NCI-H2196 (cell line): ENCODE results near the gene MYPOP.
"Not testable (repeated sequence)": the region's sequence is repeated elsewhere in the genome, so short reads cannot be mapped to it uniquely, and the experiment has no call there.

ENCODE experiments used
- DNase-seq: peaks from one replicate; lab custom pipeline; 2025; ENCODE audit not compliant: unreplicated experiment; lab: John Stamatoyannopoulos, UW

MYPOP gene

DNA sequence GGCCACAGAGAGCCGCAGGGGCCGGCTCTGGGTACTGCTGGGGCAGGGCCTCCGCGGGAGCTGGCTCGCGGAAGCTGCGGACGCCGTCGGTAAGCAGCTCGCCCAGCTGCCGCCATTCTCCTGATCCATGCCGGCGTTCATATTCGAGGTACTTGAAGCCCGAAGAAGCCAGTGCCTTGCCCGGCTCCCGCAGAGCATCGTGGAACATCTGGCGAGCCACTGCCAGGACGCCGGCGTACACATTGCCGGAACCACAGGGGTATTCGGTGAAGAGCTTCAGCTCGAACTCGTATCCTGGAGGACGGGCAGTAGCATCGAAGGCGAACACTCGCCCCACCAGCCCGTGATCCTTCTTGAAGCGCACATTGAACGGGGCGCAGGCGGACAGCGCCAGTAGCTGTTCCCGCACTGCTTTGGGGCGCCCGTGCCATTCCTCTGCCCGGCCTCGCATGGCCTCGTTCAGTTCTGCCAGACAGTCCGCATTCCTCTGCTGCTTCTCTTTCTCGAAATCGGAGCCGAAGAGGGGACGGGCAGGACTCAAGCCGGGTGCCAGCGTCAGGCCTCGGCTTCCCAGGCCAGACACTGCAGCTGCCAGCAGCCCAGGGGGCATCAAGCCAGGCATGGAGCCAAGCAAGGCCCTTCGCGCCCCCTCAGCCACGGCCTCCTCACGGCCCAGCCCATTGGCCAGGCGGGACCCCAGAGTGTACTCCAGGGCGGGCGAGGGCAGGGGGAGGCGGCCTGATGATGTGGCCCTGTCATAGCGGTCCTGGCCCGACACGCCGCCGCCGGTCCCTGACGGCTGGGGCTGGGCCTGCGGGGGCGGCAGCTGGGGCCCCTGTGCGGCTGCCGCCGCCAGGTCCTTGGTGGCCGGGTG is 17.5 kb downstream of the MYPOP start:
- no peak for DNase-seq

DNA sequence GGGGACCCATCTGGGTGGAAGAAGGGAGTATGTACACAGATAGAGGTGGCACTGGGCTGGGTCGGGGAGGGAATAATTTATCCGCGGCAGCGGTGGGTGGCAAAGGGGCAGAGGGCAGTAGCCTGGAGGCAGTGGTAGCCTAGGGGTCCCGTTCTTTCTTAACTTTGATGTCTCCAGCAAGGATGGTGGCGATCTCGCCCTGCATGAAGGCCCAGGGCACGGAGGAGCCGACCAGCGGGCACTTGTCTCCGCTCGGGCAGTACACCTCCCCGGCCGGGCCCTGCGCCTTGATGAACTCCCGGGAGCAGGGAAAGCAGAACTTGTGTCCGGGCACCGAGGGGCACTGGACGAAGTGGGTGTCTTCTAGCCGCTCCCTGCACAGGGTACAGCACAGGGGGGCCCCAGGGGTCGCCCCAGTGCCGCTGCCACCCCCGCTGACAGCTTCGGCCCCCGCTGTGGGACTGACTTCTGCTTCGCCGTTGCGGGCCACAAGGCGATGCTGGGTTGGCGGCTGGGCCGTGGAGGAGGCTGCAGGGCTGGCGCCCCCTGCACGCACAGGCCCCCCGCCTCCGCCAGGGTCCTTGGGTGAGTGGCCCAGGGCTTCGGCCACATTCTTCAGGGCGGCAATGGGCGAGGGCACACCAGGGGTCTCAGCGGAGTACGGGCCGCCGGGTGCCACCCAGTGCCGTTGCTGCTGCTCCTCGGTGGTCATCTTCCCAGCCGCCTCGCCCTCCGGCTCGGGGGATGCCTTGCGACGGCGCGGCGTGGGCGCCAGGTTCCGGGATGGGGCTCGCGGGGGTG is 18.3 kb downstream of the MYPOP start:
- no peak for DNase-seq

DNA sequence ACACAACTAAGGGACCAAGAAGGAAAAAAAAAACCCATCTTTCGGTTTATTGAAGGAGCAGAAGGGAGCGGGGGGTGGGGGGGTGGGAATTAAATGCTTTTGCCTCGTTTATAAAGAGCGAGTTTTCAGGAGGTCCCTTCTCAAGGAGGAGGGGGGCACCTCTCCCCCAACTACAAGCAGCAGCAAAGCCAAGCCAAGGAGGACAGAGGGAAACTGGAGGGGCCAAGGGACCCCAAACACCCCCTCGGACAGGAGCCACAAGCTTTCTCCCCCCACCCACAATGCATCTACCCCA is 18.9 kb downstream of the MYPOP start:
- DNase-seq, result no peak

DNA sequence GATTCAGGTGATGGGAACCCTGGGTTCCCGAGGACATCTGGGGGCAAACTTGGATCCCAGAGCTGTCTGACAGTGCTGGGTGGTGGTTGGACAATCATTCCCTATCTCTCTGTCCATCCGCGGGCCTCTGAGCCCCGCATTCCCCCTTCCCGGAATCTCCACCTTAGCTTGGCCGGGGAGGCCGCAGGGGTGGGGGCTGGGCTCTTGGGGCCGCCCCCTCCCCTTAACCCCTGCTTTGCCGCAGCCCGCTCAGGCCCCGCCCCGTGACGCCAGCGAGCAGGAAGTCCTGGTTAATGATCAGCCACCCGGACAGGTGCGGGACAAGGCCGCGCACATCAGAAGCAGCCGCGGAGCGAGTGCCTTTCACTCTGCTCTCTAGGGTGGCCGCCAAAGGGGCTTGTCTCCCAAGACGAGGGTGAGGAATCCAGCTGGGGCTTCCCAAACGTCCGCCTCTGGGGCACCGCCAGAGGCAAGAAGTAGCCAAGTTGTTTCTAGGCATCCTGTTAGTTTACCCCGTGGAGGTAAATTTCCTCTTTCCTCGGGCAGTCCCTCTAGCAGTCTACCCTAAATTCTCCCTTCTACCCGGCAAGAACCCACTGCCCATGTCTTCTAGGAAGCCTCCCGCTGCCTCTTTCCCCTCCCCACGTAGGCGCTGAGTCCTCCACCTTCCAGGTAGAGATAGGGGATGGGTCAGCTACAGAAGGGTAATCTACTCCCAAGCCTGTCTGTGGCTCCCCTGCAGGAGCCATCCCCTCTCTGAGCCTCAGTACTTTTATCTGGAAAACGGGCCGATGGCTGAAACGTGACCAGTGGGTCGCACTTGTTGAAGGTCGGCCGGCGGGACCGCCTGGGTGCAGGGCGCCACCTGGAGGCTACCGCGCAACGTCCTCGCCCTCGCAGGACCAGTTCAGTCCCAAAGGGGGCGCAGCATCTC is 19.5 kb downstream of the MYPOP start:
- peak; percentile 43 for DNase-seq

DNA sequence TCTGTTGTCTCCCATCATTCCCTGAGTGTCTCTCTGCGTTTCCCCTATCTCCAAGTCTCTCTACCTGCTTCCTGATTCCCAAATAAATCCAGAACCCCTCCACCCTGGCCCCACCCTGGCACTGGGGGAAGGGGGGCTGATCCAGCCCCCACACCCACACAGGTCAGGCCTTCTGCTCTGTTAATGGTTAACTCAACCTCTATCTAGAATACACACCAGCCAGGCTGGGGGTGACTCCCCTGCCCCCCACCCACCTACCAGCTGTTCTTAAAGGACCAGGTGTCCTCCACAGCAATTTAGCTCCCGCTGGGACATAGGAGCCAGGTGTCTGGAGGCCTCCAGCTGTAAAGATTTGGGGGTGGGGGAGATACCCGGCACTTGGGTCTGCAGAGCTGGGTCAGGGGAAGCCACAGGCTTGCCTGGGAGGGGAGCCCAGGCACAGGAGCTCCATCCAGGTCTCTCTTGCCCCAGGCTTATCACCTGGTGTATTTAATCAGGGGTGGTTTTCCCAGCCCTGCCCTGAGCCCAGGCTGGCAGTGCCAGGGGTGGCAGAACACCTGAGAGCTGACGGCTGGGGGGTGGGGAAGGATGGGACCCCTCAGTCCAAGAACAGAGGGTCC is 20.4 kb downstream of the MYPOP start:
- DNase-seq, result no peak

GRCh38 chr19:45881082-45881908 is 21.1 kb downstream of the MYPOP start:
- DNase-seq, result no peak

DNA sequence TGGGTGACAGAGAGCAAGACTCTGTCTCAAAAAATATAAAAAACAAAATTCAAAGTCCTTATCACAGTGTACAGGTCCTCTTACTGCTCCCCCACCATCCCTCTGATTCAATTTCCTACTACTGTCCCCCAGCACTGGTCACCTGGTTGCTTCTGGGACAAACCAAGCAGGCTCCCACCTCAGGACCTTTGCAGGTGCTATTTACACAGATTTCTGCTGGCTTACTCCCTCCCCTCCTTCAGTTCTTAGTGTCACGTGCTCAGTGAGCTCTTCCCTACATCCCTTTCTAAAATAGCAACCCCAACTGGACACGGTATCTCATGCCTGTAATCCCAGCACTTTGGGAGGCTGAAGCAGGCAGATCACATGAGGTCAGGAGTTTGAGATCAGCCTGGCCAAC is 22.4 kb downstream of the MYPOP start:
- DNase-seq, result no peak

DNA sequence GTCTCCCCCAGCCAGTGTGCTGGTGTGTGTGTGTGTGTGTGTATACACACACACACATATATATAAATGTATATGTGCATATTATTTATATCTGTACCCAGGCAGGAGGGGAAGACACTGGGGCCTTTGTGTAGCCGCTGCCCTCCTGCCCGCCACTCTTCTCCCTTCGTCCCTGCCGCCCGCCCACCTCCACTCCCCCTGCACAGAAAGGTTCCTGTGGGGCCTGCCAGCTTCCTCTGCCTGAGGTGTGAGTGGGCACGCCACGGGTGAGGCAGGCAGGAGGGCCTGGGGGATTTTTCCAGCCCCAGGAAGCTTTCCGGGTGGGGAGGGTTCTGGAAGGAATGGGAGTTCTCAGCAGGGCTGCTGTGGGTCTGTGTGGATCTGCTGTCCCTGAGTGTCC is 23.4 kb downstream of the MYPOP start:
- no peak for DNase-seq

GRCh38 chr19:45878043-45878794 is 24.2 kb downstream of the MYPOP start:
- no peak for DNase-seq

DNA sequence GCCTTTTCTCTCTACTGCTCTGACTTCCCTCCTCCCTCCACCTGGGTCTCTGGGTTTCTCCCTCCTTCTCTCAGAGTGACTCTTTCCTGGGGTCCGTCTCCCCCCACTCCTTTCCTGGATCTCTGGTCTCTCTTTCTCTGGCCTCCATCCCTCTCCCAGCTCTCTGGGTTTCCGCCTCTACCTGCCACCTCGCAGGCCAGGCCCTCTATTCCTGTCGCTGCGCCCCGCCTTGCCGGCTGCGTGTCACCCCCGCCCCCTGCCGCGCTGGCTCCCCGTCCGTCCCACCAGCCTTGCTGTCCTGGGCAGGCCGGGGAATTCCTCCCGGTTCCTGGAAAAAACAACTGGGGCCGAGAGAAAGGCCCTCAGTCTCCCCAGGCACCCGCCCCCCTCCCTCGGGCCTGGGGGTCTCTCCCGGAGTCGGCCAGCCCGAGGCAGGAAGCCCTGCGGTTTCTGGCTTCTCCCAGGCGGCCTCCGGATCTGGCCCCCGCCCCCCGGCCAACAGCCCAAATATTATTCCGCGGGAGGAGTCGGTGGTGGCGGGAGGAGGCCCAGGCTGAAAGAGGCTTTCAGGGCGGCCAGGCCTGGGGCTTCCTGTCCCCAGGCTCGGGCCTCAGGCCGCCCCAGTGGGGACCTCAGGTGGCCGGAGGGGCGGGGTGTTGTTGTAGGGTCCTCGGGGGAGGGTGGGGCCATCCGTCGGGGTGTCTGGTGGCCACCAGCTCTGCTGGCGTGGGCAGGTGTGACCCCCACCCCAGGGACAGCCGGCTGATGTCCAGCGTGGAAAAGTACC is 25.8 kb downstream of the MYPOP start:
- DNase-seq, result no peak

- DNase-seq, result no peak
Observed at GRCh38 chr19:45876161-45876410, 26.3 kb downstream of the MYPOP start.

DNA sequence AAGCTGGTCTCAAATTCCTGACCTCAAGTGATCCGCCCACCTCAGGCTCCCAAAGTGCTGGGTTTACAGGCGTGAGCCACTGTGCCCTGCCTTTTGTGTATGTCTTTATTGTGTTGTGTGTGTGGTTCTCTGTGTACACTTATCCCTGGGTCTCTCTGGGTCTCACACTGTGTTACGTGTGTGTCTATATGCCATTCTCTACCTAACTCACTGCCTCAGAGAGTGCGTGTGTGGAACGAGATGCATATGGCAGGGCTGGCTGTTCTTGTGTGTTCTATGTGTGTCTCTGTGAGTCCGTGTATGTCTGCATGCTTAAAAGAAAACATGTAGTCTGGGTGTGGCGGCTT is 27.8 kb downstream of the MYPOP start:
- no peak for DNase-seq

- no peak for DNase-seq
Observed at GRCh38 chr19:45873219-45873772, 29.1 kb downstream of the MYPOP start.

DNA sequence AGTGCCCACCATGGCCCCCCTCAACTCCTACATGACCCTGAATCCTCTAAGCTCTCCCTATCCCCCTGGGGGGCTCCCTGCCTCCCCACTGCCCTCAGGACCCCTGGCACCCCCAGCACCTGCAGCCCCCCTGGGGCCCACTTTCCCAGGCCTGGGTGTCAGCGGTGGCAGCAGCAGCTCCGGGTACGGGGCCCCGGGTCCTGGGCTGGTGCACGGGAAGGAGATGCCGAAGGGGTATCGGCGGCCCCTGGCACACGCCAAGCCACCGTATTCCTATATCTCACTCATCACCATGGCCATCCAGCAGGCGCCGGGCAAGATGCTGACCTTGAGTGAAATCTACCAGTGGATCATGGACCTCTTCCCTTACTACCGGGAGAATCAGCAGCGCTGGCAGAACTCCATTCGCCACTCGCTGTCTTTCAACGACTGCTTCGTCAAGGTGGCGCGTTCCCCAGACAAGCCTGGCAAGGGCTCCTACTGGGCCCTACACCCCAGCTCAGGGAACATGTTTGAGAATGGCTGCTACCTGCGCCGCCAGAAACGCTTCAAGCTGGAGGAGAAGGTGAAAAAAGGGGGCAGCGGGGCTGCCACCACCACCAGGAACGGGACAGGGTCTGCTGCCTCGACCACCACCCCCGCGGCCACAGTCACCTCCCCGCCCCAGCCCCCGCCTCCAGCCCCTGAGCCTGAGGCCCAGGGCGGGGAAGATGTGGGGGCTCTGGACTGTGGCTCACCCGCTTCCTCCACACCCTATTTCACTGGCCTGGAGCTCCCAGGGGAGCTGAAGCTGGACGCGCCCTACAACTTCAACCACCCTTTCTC is 30.1 kb downstream of the MYPOP start:
- no peak for DNase-seq

DNA sequence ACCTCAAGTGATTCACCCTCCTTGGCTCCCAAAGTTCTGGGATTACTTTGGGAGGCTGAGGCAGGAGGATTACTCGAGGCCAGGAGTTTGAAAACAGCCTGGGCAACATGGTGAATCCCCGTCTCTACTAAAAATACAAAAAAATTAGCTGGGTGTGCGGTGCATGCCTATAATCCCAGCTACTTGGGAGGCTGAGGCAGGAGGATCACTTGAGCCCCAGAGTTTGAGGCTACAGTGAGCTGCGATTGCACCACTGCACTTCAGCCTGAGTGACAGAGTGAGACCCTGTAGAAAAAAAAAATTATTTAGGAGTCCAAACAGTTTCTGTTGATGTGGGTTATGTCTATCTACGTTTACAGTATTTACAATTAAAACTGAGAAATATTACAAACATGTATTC is 31.6 kb downstream of the MYPOP start:
- no peak for DNase-seq

DNA sequence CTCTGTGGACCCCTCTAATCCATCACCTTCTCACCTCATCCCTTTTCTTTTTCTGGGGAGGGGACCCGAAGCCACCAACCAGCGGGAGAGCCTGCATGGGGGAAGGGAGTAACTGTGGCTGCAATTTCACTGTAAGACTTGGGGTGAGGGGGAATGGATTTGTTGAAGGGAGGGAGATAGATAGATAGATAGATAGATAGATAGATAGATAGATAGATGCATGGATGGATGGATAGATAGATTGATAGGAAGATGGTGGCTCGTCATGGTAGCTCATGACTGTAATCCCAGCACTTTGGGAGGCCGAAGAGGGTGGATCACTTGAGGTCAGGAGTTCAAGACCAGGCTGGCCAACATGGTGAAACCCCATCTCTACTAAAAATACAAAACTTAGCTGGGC is 35.2 kb downstream of the MYPOP start:
- not testable (repeated sequence) for DNase-seq

DNA sequence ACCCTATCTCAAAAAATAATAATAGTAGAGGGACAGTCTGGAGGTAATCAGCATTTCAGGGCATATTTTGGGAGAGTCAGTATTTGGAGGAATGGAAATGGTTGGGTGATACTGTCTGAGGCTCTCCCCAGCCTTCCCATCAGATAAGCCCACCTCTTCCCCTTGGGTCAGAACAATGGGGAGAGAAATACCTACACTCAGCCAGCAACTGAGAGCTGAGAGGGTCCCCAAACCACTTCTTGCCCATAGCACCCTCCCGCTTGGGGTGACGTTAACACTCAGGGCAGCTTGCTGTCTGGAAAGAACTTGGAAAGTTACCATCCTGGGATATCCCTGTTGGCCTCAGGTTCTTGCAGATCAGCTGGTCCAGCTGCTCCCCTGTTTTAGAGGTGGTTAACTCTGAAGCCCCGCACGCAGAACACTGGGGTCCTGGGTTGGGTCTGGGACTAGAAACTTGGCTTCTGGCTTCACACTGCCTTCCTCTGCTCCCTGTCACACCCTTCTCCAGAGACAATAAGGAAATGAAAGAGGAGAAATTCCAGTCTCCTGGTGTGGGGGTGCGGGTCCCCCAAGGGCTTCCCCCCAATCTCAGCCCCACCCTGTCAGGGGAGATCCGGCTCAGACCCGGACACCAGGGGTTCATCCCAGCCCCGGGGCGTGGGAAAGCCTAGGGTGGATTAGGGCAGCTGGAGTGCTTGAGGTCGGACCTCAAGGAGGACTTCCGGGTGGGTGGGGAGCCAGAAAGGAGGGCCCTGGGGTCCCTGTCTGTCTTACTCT is 35.8 kb downstream of the MYPOP start:
- DNase-seq, result no peak
